HepG2 (cell line): Measurements from ENCODE around the gene ELAPOR1. TPM values are rescaled to one million over a fixed set of nuclear protein-coding genes. Genes with fewer than 3 reads are reported as not detected.
A peak's percentile ranks its signal among the peaks of the same experiment; 100 is the strongest.

Source experiments
- DNMT3B ChIP-seq: conservative IDR thresholded peaks from 2 replicates; pipeline ENCODE4 v1.6.1; 2016; ENCODE audit warnings: missing biosample characterization, control low read depth
- GABPB1 ChIP-seq: IDR thresholded peaks from 2 replicates; pipeline ENCODE4 v1.6.1; 2016; ENCODE audit warnings: mild to moderate bottlenecking, missing genetic modification reagents, moderate library complexity, missing compliant biosample characterization
- MAF1 ChIP-seq: sonication (generic); formaldehyde crosslinking; IDR thresholded peaks from 2 replicates; pipeline ENCODE4 v1.5.0; 2020; ENCODE audit warnings: missing genetic modification reagents, borderline replicate concordance
- MAFF ChIP-seq: IDR thresholded peaks from 2 replicates; pipeline ENCODE4 v1.6.1; 2011; ENCODE audit warnings: low read depth, low read length, improper control_type of control experiment
- MLX ChIP-seq: IDR thresholded peaks from 2 replicates; pipeline ENCODE4 v1.6.1; 2016
- NFE2L1 ChIP-seq: sonication (generic); formaldehyde crosslinking; IDR thresholded peaks from 2 replicates; pipeline ENCODE4 v1.4.0; 2020; ENCODE audit warnings: missing genetic modification reagents, mild to moderate bottlenecking, borderline replicate concordance
- POGK ChIP-seq: sonication (generic); formaldehyde crosslinking; conservative IDR thresholded peaks from 2 replicates; pipeline ENCODE4 v1.8.0; 2022; ENCODE audit warnings: mild to moderate bottlenecking, moderate library complexity, missing genetic modification reagents
- PPARG ChIP-seq: conservative IDR thresholded peaks from 2 replicates; pipeline ENCODE4 v1.6.1; 2016; ENCODE audit warnings: missing biosample characterization, missing genetic modification reagents
- PRDM10 ChIP-seq: sonication (generic); formaldehyde crosslinking; IDR thresholded peaks from 2 replicates; pipeline ENCODE4 v1.4.0; 2020; ENCODE audit warnings: low read depth, missing genetic modification reagents
- RFXAP ChIP-seq: sonication (generic); formaldehyde crosslinking; IDR thresholded peaks from 2 replicates; pipeline ENCODE4 v1.4.0; 2020; ENCODE audit warnings: missing genetic modification reagents, borderline replicate concordance
- RNF2 ChIP-seq: fragments of 450-650 bp; conservative IDR thresholded peaks from 2 replicates; pipeline ENCODE4 v1.6.1; 2016; ENCODE audit warnings: low read depth
- SMC3 ChIP-seq: IDR thresholded peaks from 2 replicates; pipeline ENCODE4 v1.6.1; 2011; ENCODE audit warnings: low read length, improper control_type of control experiment
- SOX13 ChIP-seq, 3 experiments: fragments of 450-650 bp in 1 of 3; sonication (generic) in 1 of 3; formaldehyde crosslinking in 1 of 3; IDR thresholded peaks in 2 of 3; conservative IDR thresholded peaks in 1 of 3; 2 replicates each; pipeline versions ENCODE4 v1.5.0 to v1.6.1; 2016 to 2020; ENCODE audit warnings: antibody characterized with exemption in 1 of 3, mild to moderate bottlenecking in 1 of 3, missing compliant biosample characterization in 1 of 3, missing genetic modification reagents in 1 of 3, moderate library complexity in 1 of 3
- TBX2 ChIP-seq: sonication (generic); formaldehyde crosslinking; IDR thresholded peaks from 2 replicates; pipeline ENCODE4 v1.5.0; 2020; ENCODE audit warnings: missing genetic modification reagents, mild to moderate bottlenecking, borderline replicate concordance
- ZFX ChIP-seq: sonication (generic); formaldehyde crosslinking; IDR thresholded peaks from 2 replicates; pipeline ENCODE4 v1.4.0; 2020; ENCODE audit warnings: mild to moderate bottlenecking, low read depth, missing genetic modification reagents, moderate library complexity
- ZNF501 ChIP-seq: sonication (generic); formaldehyde crosslinking; IDR thresholded peaks from 2 replicates; pipeline ENCODE4 v1.5.1; 2020; ENCODE audit warnings: mild to moderate bottlenecking, moderate library complexity, missing genetic modification reagents
- ZNF558 ChIP-seq: sonication (generic); formaldehyde crosslinking; IDR thresholded peaks from 2 replicates; pipeline ENCODE4 v1.9.0; 2022; ENCODE audit warnings: mild to moderate bottlenecking, missing genetic modification reagents, borderline replicate concordance
- ZNF740 ChIP-seq: sonication (generic); formaldehyde crosslinking; IDR thresholded peaks from 2 replicates; pipeline ENCODE4 v1.4.0; 2020; ENCODE audit warnings: missing genetic modification reagents
- ZNF768 ChIP-seq: sonication (generic); formaldehyde crosslinking; IDR thresholded peaks from 2 replicates; pipeline ENCODE4 v1.4.0; 2020; ENCODE audit warnings: missing genetic modification reagents
- ZSCAN9 ChIP-seq: IDR thresholded peaks from 2 replicates; pipeline ENCODE4 v1.6.1; 2016; ENCODE audit warnings: borderline replicate concordance
- polyA plus RNA-seq, 8 experiments: library from polyadenylated mRNA; depleted of rRNA in 3 of 8; stranded (reverse) in 7 of 8; unstranded in 1 of 8; fragments of >200 nt; fragmentation: Illumina TruSeq in 4 of 8; extraction: Trizol in 4 of 8; gene quantifications; 2 replicates each; pipeline versions ENCODE4 v1.2.1 to v1.2.3, GENCODE V29; 2011 to 2016; ENCODE audit warnings: low read depth in 4 of 8, missing spikeins in 1 of 8, mixed read lengths in 1 of 8; ENCODE audit not compliant: insufficient read depth in 1 of 8
- total RNA-seq, 5 experiments: library from RNA; depleted of rRNA; stranded (reverse); fragments of >200 nt; fragmentation: Illumina TruSeq; extraction: Trizol; gene quantifications; 2 replicates each; pipeline ENCODE4 v1.2.3, GENCODE V29; 2016; ENCODE audit warnings: low read depth in 1 of 5

Gene ELAPOR1
- total and polyA plus RNA-seq, 2 of the 13 experiments (the other 11 are each of a cell fraction or from before 2014, with no cell fraction given) = 0.13 to 0.20 TPM

- TF ChIP-seq SOX13 (IDR thresholded peaks at IDR 0.05) (no peak), SOX13 (CRISPR knock-in tag; conservative IDR thresholded peaks at IDR 0.05 in 1 of 2, IDR thresholded peaks at IDR 0.05 in 1 of 2) (peak in 1 of 2 experiments; percentile 42; a peak in 2 of 4 replicates), PRDM10 (CRISPR knock-in tag) (peak; percentile 71), ZNF740 (CRISPR knock-in tag) (no peak), ZNF501 (CRISPR knock-in tag) (peak; percentile 97), ZNF558 (CRISPR knock-in tag) (peak; percentile 92; the same call in 1 of the 2 replicates), RFXAP (CRISPR knock-in tag) (peak; percentile 70), NFE2L1 (CRISPR knock-in tag) (no peak), DNMT3B (0 out of 2 replicates have a peak, but pooled peaks have one; percentile 25), RNF2 (0 out of 2 replicates have a peak, but pooled peaks have one; percentile 26), TBX2 (CRISPR knock-in tag) (peak; percentile 60), SMC3 (no peak), ZFX (CRISPR knock-in tag) (peak; percentile 100), PPARG (CRISPR knock-in tag) (peak; percentile 42; the same call in 1 of the 2 replicates), GABPB1 (CRISPR knock-in tag) (peak; percentile 99), POGK (CRISPR knock-in tag) (0 out of 2 replicates have a peak, but pooled peaks have one; percentile 18), ZNF768 (CRISPR knock-in tag) (peak; percentile 58; the same call in 1 of the 2 replicates), MLX (peak; percentile 55; the same call in 1 of the 2 replicates), ZSCAN9 (CRISPR knock-in tag) (peak; percentile 90), MAF1 (CRISPR knock-in tag) (no peak), MAFF (no peak)
These were observed 38.1 kb upstream of the ELAPOR1 start, which contains the start of gene TAF13 (continued) for GRCh38 chr1:109075531-109076490.
